ENCODE measurements around the gene ACSM5. TPM values are rescaled to one million over a fixed set of nuclear protein-coding genes. Genes with fewer than 3 reads are reported as not detected.

The ACSM5 gene
- total RNA-seq, 1 experiment from 2014 or later, result not detected

DNA sequence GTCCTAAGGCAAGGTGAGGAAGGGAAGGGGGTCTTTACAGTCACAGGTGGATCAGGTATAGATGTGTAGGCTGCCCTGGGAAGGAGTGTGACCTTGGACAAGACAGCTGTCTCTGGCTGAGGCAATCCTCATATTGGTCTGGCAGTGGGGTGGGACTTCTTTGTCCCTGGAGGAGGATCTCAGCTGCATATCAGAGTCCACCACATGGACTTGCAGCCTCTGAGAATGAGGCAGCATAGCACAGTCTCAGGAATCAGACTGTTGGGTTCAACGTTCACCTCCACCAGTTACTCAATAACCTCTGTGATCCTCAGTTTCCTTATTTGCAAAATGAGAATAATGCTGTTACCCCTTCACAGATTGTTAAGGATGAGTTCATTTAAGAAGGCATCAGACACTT lies 75.4 kb downstream of the ACSM5 start:
- no peaks in the 10 kb centered on the region for H3K4me1 Mint-ChIP-seq (ENCODE audit: low read depth, unreplicated experiment)
- Histone ChIP-seq H3K4me1 (no peaks in the 10 kb centered on the region), H3K27me3 (replicated peaks; ENCODE audit: control insufficient read depth, insufficient read depth, low read length) (no peaks in the 10 kb centered on the region), H3K4me3 (ENCODE audit: low read depth, low read length) (no peak overlapping the region), H3K36me3 (ENCODE audit: control insufficient read depth, insufficient read depth, low read length) (no peaks in the 10 kb centered on the region), H3K9me3 (no peaks in the 10 kb centered on the region)
- TF ChIP-seq, protein P1, sequence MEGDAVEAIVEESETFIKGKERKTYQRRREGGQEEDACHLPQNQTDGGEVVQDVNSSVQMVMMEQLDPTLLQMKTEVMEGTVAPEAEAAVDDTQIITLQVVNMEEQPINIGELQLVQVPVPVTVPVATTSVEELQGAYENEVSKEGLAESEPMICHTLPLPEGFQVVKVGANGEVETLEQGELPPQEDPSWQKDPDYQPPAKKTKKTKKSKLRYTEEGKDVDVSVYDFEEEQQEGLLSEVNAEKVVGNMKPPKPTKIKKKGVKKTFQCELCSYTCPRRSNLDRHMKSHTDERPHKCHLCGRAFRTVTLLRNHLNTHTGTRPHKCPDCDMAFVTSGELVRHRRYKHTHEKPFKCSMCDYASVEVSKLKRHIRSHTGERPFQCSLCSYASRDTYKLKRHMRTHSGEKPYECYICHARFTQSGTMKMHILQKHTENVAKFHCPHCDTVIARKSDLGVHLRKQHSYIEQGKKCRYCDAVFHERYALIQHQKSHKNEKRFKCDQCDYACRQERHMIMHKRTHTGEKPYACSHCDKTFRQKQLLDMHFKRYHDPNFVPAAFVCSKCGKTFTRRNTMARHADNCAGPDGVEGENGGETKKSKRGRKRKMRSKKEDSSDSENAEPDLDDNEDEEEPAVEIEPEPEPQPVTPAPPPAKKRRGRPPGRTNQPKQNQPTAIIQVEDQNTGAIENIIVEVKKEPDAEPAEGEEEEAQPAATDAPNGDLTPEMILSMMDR (IDR thresholded peaks at IDR 0.05; ENCODE audit: insufficient read depth in 1 of 2, low read depth in 1 of 2, low read length in 1 of 2, severe bottlenecking in 1 of 2, unreplicated experiment in 1 of 2), result no peak
- H3K36me3 Mint-ChIP-seq (ENCODE audit: insufficient read depth, unreplicated experiment), result no peaks in the 10 kb centered on the region
- H3K27me3 Mint-ChIP-seq (ENCODE audit: insufficient read depth, unreplicated experiment), result peaks cover 4% of the 10 kb centered on the region
- BruUV-seq (replicated peaks), result no TSS peak
- no peak for DNase-seq
- H3K27ac Mint-ChIP-seq (ENCODE audit: unreplicated experiment), result no peak overlapping the region
- ChIA-PET CTCF (no interaction called here), POLR2A (no interaction called here)
- intact Hi-C loops (cut with micrococcal nuclease; ENCODE audit: unreplicated experiment), result no loop called here
- no peak overlapping the region for H3K4me3 Mint-ChIP-seq (ENCODE audit: unreplicated experiment)
- no peaks in the 10 kb centered on the region for H3K9me3 Mint-ChIP-seq (ENCODE audit: unreplicated experiment)

GRCh38 chr16:20485408-20485807 lies 76.1 kb downstream of the ACSM5 start:
- TF ChIP-seq, protein P1 (IDR thresholded peaks at IDR 0.05; ENCODE audit: insufficient read depth in 1 of 2, low read depth in 1 of 2, low read length in 1 of 2, severe bottlenecking in 1 of 2, unreplicated experiment in 1 of 2), result no peak
- Histone ChIP-seq H3K9me3 (no peaks in the 10 kb centered on the region), H3K4me3 (ENCODE audit: low read depth, low read length) (no peak overlapping the region), H3K4me1 (no peaks in the 10 kb centered on the region), H3K27me3 (replicated peaks; ENCODE audit: control insufficient read depth, insufficient read depth, low read length) (no peaks in the 10 kb centered on the region), H3K36me3 (ENCODE audit: control insufficient read depth, insufficient read depth, low read length) (no peaks in the 10 kb centered on the region)
- Mint-ChIP-seq H3K36me3 (ENCODE audit: insufficient read depth, unreplicated experiment) (no peaks in the 10 kb centered on the region), H3K4me1 (ENCODE audit: low read depth, unreplicated experiment) (no peaks in the 10 kb centered on the region), H3K9me3 (ENCODE audit: unreplicated experiment) (no peaks in the 10 kb centered on the region), H3K4me3 (ENCODE audit: unreplicated experiment) (no peak overlapping the region), H3K27me3 (ENCODE audit: insufficient read depth, unreplicated experiment) (peaks cover 4% of the 10 kb centered on the region), H3K27ac (ENCODE audit: unreplicated experiment) (no peak overlapping the region)
- no TSS peak for BruUV-seq (replicated peaks)
- no peak for DNase-seq
- CTCF ChIA-PET, result no interaction called here
- intact Hi-C loops (cut with micrococcal nuclease; ENCODE audit: unreplicated experiment), result no loop called here
- POLR2A ChIA-PET, result no interaction called here

Other genes with a start within 250 kb of the ACSM5 start
- not detected in 2 replicates for gene GP2, start 82.0 kb upstream of the ACSM5 start, total RNA-seq (2022)
- not detected in 2 replicates for gene UMOD, start 56.8 kb upstream of the ACSM5 start, total RNA-seq (2022)
- not detected in 2 replicates for gene PDILT, start 4.8 kb upstream of the ACSM5 start, total RNA-seq (2022)
- not detected in 2 replicates for gene ACSM2A, start 42.0 kb downstream of the ACSM5 start, total RNA-seq (2022)
- 0.56 and 1.4 TPM in 2 replicates for gene ACSM2B, start 166.8 kb downstream of the ACSM5 start, total RNA-seq (2022)

Data from Caco-2 (cell line).